Mucosa of stomach (tissue), 1 donor: Measurements from ENCODE around the gene ERGIC1.

ENCODE experiments used
- H3K27me3 ChIP-seq: one replicate; pipeline ENCODE4 v1.7.0; 2013; ENCODE audit warnings: mild to moderate bottlenecking, low read length; ENCODE audit not compliant: control insufficient read depth, insufficient read depth
- H3K36me3 ChIP-seq: one replicate; pipeline ENCODE4 v1.7.0; 2013; ENCODE audit warnings: low read length; ENCODE audit not compliant: control insufficient read depth, insufficient read depth
- H3K4me1 ChIP-seq: one replicate; pipeline ENCODE4 v1.7.0; 2013; ENCODE audit warnings: mild to moderate bottlenecking, low read length; ENCODE audit not compliant: control insufficient read depth, insufficient read depth
- H3K4me3 ChIP-seq: one replicate; pipeline ENCODE4 v1.7.0; 2013; ENCODE audit warnings: low read length
- H3K9ac ChIP-seq: one replicate; pipeline ENCODE4 v1.7.0; 2013; ENCODE audit warnings: mild to moderate bottlenecking, low read length, moderate library complexity
- H3K9me3 ChIP-seq: one replicate; pipeline ENCODE4 v1.7.0; 2013; ENCODE audit warnings: mild to moderate bottlenecking, low read length, moderate library complexity; ENCODE audit not compliant: control insufficient read depth
- donor health status: Pancreatic carcinoma.

ERGIC1 gene

DNA sequence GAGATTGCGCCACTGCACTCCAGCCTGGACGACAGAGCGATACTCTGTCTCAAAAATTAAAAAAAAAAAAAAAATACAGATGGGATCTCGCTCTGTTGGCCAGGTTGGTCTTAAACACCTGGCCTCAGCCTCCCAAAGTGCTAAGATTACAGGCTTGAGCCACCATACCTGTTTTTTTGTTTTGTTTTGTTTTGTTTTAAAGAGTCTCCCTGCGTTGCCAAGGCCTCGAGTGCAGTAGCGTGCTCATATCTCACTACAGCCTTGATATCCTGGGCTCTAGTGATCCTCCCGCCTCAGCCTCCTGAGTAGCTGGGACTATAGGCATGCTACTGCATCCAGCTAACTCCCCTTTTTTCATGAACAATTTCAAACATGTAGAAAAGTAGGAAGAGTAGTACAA, 156.7 kb downstream of the ERGIC1 start:
- peaks cover 4% of the 10 kb centered on the region for H3K36me3 ChIP-seq
- H3K4me3 ChIP-seq: no peak overlapping the region
- H3K9ac ChIP-seq: no peak overlapping the region
- peaks cover 2% of the 10 kb centered on the region for H3K4me1 ChIP-seq
- H3K9me3 ChIP-seq: no peaks in the 10 kb centered on the region
- H3K27me3 ChIP-seq: no peaks in the 10 kb centered on the region

GRCh38 chr5:172994405-172994804, 160.4 kb downstream of the ERGIC1 start:
- Histone ChIP-seq H3K4me1 (no peaks in the 10 kb centered on the region), H3K9ac (no peak overlapping the region), H3K27me3 (no peaks in the 10 kb centered on the region), H3K9me3 (no peaks in the 10 kb centered on the region), H3K36me3 (peaks cover 7% of the 10 kb centered on the region), H3K4me3 (no peak overlapping the region)

- peaks cover 7% of the 10 kb centered on the region for H3K36me3 ChIP-seq
- H3K4me3 ChIP-seq: no peak overlapping the region
- H3K9me3 ChIP-seq: no peaks in the 10 kb centered on the region
- no peaks in the 10 kb centered on the region for H3K27me3 ChIP-seq
- no peaks in the 10 kb centered on the region for H3K4me1 ChIP-seq
- no peak overlapping the region for H3K9ac ChIP-seq
Measured at GRCh38 chr5:172999372-172999973, 165.4 kb downstream of the ERGIC1 start.

DNA sequence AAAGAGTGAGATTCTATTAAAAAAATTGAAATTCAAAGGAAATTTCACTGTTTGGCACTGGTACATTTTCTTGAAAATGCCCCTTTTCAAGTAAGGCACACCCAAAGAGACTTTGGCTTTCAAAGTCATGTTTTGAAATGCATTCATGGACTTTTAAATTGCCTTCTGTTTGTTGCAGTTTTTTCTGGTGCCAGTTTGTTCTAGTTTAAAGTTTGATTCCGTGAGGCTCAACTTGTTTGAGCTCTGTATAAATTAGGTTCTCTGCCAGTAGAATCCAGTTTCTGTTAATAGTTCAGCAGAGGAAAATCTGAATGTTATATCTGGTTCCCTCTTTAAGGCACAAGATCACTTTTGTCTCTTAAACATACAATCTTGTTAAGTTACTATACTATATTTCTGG, 165.9 kb downstream of the ERGIC1 start:
- Histone ChIP-seq H3K9ac (no peak overlapping the region), H3K27me3 (no peaks in the 10 kb centered on the region), H3K4me3 (no peak overlapping the region), H3K36me3 (peaks cover 7% of the 10 kb centered on the region), H3K9me3 (no peaks in the 10 kb centered on the region), H3K4me1 (no peaks in the 10 kb centered on the region)

DNA sequence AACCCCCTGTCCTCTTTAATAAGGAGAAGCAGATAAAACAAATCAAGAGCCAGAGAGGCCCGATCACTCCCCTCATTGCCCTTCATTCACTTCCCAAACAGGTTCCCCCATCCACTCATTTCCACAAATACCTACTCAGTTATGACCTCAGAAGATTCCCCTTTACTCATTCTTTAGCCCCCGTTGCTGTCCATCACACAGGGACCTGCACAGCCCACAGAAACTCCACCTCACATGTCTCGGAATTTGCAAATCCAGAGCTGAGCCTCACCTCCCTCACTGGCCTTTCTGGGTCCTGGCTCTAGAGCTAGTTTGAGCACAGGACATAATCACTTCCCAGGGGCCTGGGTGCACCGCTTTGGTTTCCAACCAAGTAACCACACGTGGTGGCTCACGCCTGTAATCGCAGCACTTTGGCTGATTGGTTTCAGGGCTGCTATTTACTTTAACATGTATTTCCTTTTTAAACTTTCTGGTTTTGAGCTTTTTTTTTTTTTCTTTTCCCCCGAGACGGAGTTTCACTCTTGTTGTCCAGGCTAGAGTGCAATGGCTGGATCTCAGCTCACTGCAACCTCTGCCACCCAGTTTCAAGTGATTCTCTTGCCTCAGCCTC, 167.3 kb downstream of the ERGIC1 start:
- Histone ChIP-seq H3K9me3 (no peaks in the 10 kb centered on the region), H3K4me3 (no peak overlapping the region), H3K36me3 (no peaks in the 10 kb centered on the region), H3K4me1 (no peaks in the 10 kb centered on the region), H3K27me3 (no peaks in the 10 kb centered on the region), H3K9ac (no peak overlapping the region)
